SU-DHL-6 (cell line): Measurements from ENCODE around the gene BNIP5.

Experiments used
- H2AFZ ChIP-seq: fragments of 200-600 bp; sonication (generic); 2 replicates; pipeline ENCODE4 v1.6.1; 2014; ENCODE audit warnings: low read depth, mild to moderate bottlenecking, moderate library complexity, mixed read lengths, antibody characterized with exemption, low read length; ENCODE audit not compliant: severe bottlenecking
- H3F3A ChIP-seq: fragments of 200-600 bp; shearing (Covaris generic); 2 replicates; pipeline ENCODE4 v1.6.0; 2016; ENCODE audit warnings: antibody characterized with exemption, mild to moderate bottlenecking; ENCODE audit not compliant: insufficient read depth
- H3K27ac ChIP-seq: fragments of 200-600 bp; sonication (generic); 2 replicates; pipeline ENCODE4 v1.5.1; 2016; ENCODE audit warnings: low read depth, mild to moderate bottlenecking, low read length, moderate library complexity, mixed read lengths
- H3K27me3 ChIP-seq: fragments of 200-600 bp; sonication (generic), shearing (Covaris generic); 2 replicates; pipeline ENCODE4 v1.6.0; 2014; ENCODE audit warnings: mild to moderate bottlenecking, low read length
- H3K36me3 ChIP-seq: fragments of 200-600 bp; sonication (generic); 2 replicates; pipeline ENCODE4 v1.6.1; 2014; ENCODE audit warnings: mild to moderate bottlenecking, low read length, mixed read lengths
- H3K4me2 ChIP-seq: fragments of 300-600, 200-600 bp; shearing (Covaris generic), sonication (generic); 2 replicates; pipeline ENCODE4 v1.6.0; 2014; ENCODE audit warnings: low read length, low read depth, mild to moderate bottlenecking; ENCODE audit not compliant: poor library complexity, severe bottlenecking
- H3K4me3 ChIP-seq: fragments of 200-600 bp; sonication (generic); 2 replicates; pipeline ENCODE4 v1.5.1; 2014; ENCODE audit warnings: antibody characterized with exemption, low read length, mild to moderate bottlenecking, mixed read lengths; ENCODE audit not compliant: insufficient read depth, poor library complexity, severe bottlenecking
- H3K79me2 ChIP-seq: fragments of 200-600 bp; sonication (generic); 2 replicates; pipeline ENCODE4 v1.6.1; 2014; ENCODE audit warnings: mild to moderate bottlenecking, low read length, moderate library complexity; ENCODE audit not compliant: insufficient read depth
- H3K9ac ChIP-seq: fragments of 200-600 bp; sonication (generic); 2 replicates; pipeline ENCODE4 v1.7.0; 2014; ENCODE audit warnings: mild to moderate bottlenecking, low read length
- H3K9me2 ChIP-seq: fragments of 200-600 bp; sonication (generic); replicated peaks from 2 replicates; pipeline ENCODE4 v1.6.1; 2014; ENCODE audit warnings: low read length; ENCODE audit not compliant: insufficient read depth
- H3K9me3 ChIP-seq: fragments of 200-600 bp; sonication (generic); 2 replicates; pipeline ENCODE4 v1.6.1; 2014; ENCODE audit warnings: low read length, mixed read lengths; ENCODE audit not compliant: insufficient read depth
- H4K20me1 ChIP-seq: fragments of 200-600 bp; sonication (generic); 2 replicates; pipeline ENCODE4 v1.6.1; 2014; ENCODE audit warnings: low read depth, mild to moderate bottlenecking, antibody characterized with exemption, low read length, moderate library complexity, mixed read lengths
- EZH2phosphoT487 ChIP-seq: fragments of 200-600 bp; sonication (generic), shearing (Covaris generic); conservative IDR thresholded peaks from 2 replicates; pipeline ENCODE4 v1.6.1; 2018; ENCODE audit warnings: mild to moderate bottlenecking, antibody characterized with exemption, low read length, moderate library complexity, mixed read lengths
- TF ChIP-seq, protein P1 (sequence below): fragments of 200-600 bp; sonication (generic); IDR thresholded peaks from one replicate; pipeline ENCODE4 v1.5.1; 2017; ENCODE audit warnings: antibody characterized with exemption, mild to moderate bottlenecking, low read length, moderate library complexity; ENCODE audit not compliant: insufficient read depth, poor library complexity, severe bottlenecking

Gene BNIP5

GRCh38 chr6:36362551-36363370 lies 26.1 kb upstream of the BNIP5 start:
- no peaks in the 10 kb centered on the region for H3F3A ChIP-seq

GRCh38 chr6:36361071-36361470 lies 24.4 kb upstream of the BNIP5 start:
- Histone ChIP-seq H4K20me1 (no peaks in the 10 kb centered on the region), H3K9ac (no peak overlapping the region), H3F3A (no peaks in the 10 kb centered on the region), H3K4me3 (no peak overlapping the region), H3K27me3 (no peaks in the 10 kb centered on the region), H3K27ac (no peak overlapping the region), H2AFZ (no peak overlapping the region), H3K9me3 (no peaks in the 10 kb centered on the region), H3K79me2 (no peaks in the 10 kb centered on the region), H3K9me2 (no peaks in the 10 kb centered on the region), H3K4me2 (no peak overlapping the region), H3K36me3 (no peaks in the 10 kb centered on the region)
- TF ChIP-seq, protein P1, sequence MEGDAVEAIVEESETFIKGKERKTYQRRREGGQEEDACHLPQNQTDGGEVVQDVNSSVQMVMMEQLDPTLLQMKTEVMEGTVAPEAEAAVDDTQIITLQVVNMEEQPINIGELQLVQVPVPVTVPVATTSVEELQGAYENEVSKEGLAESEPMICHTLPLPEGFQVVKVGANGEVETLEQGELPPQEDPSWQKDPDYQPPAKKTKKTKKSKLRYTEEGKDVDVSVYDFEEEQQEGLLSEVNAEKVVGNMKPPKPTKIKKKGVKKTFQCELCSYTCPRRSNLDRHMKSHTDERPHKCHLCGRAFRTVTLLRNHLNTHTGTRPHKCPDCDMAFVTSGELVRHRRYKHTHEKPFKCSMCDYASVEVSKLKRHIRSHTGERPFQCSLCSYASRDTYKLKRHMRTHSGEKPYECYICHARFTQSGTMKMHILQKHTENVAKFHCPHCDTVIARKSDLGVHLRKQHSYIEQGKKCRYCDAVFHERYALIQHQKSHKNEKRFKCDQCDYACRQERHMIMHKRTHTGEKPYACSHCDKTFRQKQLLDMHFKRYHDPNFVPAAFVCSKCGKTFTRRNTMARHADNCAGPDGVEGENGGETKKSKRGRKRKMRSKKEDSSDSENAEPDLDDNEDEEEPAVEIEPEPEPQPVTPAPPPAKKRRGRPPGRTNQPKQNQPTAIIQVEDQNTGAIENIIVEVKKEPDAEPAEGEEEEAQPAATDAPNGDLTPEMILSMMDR, result no peak
- TF ChIP-seq EZH2phosphoT487, result no peak

More at GRCh38 chr6:36362551-36363370, 26.1 kb upstream of the BNIP5 start:
- no peaks in the 10 kb centered on the region for H3K36me3 ChIP-seq
- TF ChIP-seq, protein P1, result no peak
- no peak for TF ChIP-seq EZH2phosphoT487
- no peaks in the 10 kb centered on the region for H3K79me2 ChIP-seq
- H3K4me3 ChIP-seq, result no peak overlapping the region
- no peak overlapping the region for H3K27ac ChIP-seq
- no peaks in the 10 kb centered on the region for H4K20me1 ChIP-seq
- no peaks in the 10 kb centered on the region for H3K27me3 ChIP-seq
- H3K4me2 ChIP-seq, result no peak overlapping the region
- no peaks in the 10 kb centered on the region for H3K9me3 ChIP-seq
- no peak overlapping the region for H2AFZ ChIP-seq
- H3K9ac ChIP-seq, result no peak overlapping the region
- H3K9me2 ChIP-seq, result no peaks in the 10 kb centered on the region

- Histone ChIP-seq H3K4me3 (no peak overlapping the region), H3K9me3 (no peaks in the 10 kb centered on the region), H3K27me3 (no peaks in the 10 kb centered on the region), H3K9me2 (no peaks in the 10 kb centered on the region), H2AFZ (no peak overlapping the region), H3K27ac (no peak overlapping the region), H3F3A (no peaks in the 10 kb centered on the region), H3K4me2 (no peak overlapping the region), H3K36me3 (no peaks in the 10 kb centered on the region), H4K20me1 (no peaks in the 10 kb centered on the region), H3K79me2 (no peaks in the 10 kb centered on the region), H3K9ac (no peak overlapping the region)
- TF ChIP-seq EZH2phosphoT487, result no peak
- TF ChIP-seq, protein P1, result peak; percentile 96
Measured at GRCh38 chr6:36360241-36361054, 23.8 kb upstream of the BNIP5 start.
